ENCODE data around the gene AP1S1.

DNA sequence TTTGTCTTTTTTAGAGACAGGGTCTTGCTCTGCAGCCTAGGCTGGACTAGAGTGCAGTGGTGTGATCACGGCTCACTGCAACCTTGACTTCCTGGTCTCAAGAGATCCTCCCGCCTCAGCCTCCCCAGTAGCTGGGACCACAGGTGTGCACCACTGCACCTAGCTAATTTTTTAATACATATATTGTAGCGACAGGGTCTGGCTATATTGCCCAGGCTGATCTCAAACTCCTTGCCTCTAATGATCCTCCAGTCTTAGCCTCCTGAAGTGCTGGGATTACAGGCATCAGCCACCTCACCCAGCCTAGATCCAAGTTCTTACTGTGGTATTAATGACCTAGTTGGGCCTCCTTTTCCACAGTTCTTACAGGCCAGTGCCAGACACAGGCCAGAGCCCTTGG, 39.1 kb upstream of the AP1S1 start:
- TF ChIP-seq, protein P1, sequence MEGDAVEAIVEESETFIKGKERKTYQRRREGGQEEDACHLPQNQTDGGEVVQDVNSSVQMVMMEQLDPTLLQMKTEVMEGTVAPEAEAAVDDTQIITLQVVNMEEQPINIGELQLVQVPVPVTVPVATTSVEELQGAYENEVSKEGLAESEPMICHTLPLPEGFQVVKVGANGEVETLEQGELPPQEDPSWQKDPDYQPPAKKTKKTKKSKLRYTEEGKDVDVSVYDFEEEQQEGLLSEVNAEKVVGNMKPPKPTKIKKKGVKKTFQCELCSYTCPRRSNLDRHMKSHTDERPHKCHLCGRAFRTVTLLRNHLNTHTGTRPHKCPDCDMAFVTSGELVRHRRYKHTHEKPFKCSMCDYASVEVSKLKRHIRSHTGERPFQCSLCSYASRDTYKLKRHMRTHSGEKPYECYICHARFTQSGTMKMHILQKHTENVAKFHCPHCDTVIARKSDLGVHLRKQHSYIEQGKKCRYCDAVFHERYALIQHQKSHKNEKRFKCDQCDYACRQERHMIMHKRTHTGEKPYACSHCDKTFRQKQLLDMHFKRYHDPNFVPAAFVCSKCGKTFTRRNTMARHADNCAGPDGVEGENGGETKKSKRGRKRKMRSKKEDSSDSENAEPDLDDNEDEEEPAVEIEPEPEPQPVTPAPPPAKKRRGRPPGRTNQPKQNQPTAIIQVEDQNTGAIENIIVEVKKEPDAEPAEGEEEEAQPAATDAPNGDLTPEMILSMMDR (IDR thresholded peaks at IDR 0.05; ENCODE audit: poor library complexity) = no peak
- TF ChIP-seq EZH2phosphoT487 (IDR thresholded peaks at IDR 0.05; ENCODE audit: low read depth, severe bottlenecking, unreplicated experiment) = no peak
